Heart right ventricle (tissue), 16 donors: Measurements from ENCODE around the gene MTFR1L. TPM values are rescaled to one million over a fixed set of nuclear protein-coding genes. Genes with fewer than 3 reads are reported as not detected.

Experiments used
- ATAC-seq, 8 donors: fragments of 200-7000 bp; cut with Tn5 transposase; one replicate each; pipeline ENCODE4 v1.9.1; 2020; ENCODE audit warnings: mild to moderate bottlenecking in 8 of 8, moderate library complexity in 8 of 8, moderate number of reproducible peaks in 1 of 8
- DNase-seq, 2 donors: peaks; one replicate each; pipeline ENCODE4 v3.0.0-alpha.2; 2020
- H3K27ac ChIP-seq, 10 donors: fragments of 200-600 bp; sonication (generic) in 2 of 10; one replicate each; pipeline versions ENCODE4 v1.5.0 to v1.8.0; 2020 to 2022; ENCODE audit warnings: mild to moderate bottlenecking in 3 of 10
- H3K27me3 ChIP-seq, 7 donors: fragments of 200-600 bp; one replicate each; pipeline ENCODE4 v1.8.0; 2021 to 2022; ENCODE audit warnings: mild to moderate bottlenecking in 2 of 7
- H3K36me3 ChIP-seq, 9 donors: fragments of 200-600 bp; sonication (generic) in 1 of 9; one replicate each; pipeline versions ENCODE4 v1.5.0 to v1.8.0; 2020 to 2022; ENCODE audit warnings: mild to moderate bottlenecking in 2 of 9
- H3K4me1 ChIP-seq, 9 donors: fragments of 200-600 bp; sonication (generic) in 1 of 9; one replicate each; pipeline versions ENCODE4 v1.5.0 to v1.8.0; 2020 to 2022; ENCODE audit warnings: mild to moderate bottlenecking in 4 of 9
- H3K4me3 ChIP-seq, 10 donors: fragments of 200-600 bp; sonication (generic) in 2 of 10; one replicate each; pipeline versions ENCODE4 v1.5.0 to v1.8.0; 2020 to 2022; ENCODE audit warnings: mild to moderate bottlenecking in 7 of 10, moderate library complexity in 2 of 10
- H3K9me3 ChIP-seq, 11 donors: fragments of 200-600 bp in 10 of 11; sonication (generic) in 2 of 11; one replicate each; pipeline versions ENCODE4 v1.5.0 to v1.8.0; 2013 to 2022; ENCODE audit warnings: mild to moderate bottlenecking in 2 of 11, control low read depth in 1 of 11, moderate library complexity in 1 of 11
- WGBS, 2 donors: extraction: QIAGEN DNeasy Blood & Tissue Kit; methylation state at CpG; one replicate each; pipeline ENCODE4 v1.1.7; 2013; ENCODE audit warnings: inconsistent platforms in 1 of 2; 5-methylcytosine and 5-hydroxymethylcytosine counted together
- intact Hi-C, 10 donors: fragments of 100-400 bp; cut with DNase I; formaldehyde crosslinking; loops; one replicate each; pipeline versions ENCODE4 v1.11.1 to v1.14.2; 2022
- polyA plus RNA-seq, 2 donors: library from polyadenylated mRNA; stranded (reverse); fragments of 200-250 nt; gene quantifications; one replicate each; pipeline ENCODE4 v1.2.3, GENCODE V29; 2013
- total RNA-seq, 10 donors: library from RNA; stranded (reverse); fragmentation: NEBNext Ultra II Directional in 3 of 10; extraction: Animal tissue kit (Norgen Biotek cat#: 25700) in 3 of 10; gene quantifications; one replicate each; pipeline versions ENCODE4 v1.2.1 to v1.2.4, GENCODE V29; 2021 to 2023
- TF ChIP-seq, protein P1 (sequence below), 9 donors: fragments of 200-600 bp; sonication (generic) in 2 of 9; IDR thresholded peaks; one replicate each; pipeline versions ENCODE4 v1.5.0 to v1.8.0; 2021 to 2022; ENCODE audit warnings: antibody characterized with exemption in 9 of 9, mild to moderate bottlenecking in 5 of 9, moderate library complexity in 1 of 9
- donor health status: Arrhythmogenic right ventricular cardiomyopathy.
- donor health status: ischemic (EF 13 %, LVEDD 7.1; RV severe dilation, severe dysfunction).
- donor health status: healthy with polysubstance abuse.
- donor health status: DM: no; HTN: yes; CAD: no.
- donor health status: DM: no; HTN: no; CAD: no.
- donor health status: ischemic (EF 25% LVEDD 6.9; RV normal size, moderate dysfunction).
- donor health status: ischemic (EF 25% LVEDD 5.7; RV mildly dilated, moderate dysfunction).
- donor health status: healthy.
- donor health status: DM: yes; HTN: yes; CAD: no.
- donor health status: Ischemic cardiomyopathy.
- donor health status: ischemic (EF 35%, LVEDD 5.7; RV mildly dilated, moderate dysfunction).
- donor health status: nonischemic (EF 11% LVEDD 7.7; RV severe dilation, severe dysfunction).
- donor health status: DM: yes; HTN: yes; CAD: no.
- donor health status: PGD.
- donor health status: ischemic (EF 29% LVEDD 5.4; RV normal size, mild dysfunction).
- donor health status: nonischemic (EF 23%, LVEDD 6.1; RV moderate dilation, normal function).

MTFR1L gene
- total and polyA plus RNA-seq, 12 donors: 91.1 to 264 (median 223) TPM

DNA sequence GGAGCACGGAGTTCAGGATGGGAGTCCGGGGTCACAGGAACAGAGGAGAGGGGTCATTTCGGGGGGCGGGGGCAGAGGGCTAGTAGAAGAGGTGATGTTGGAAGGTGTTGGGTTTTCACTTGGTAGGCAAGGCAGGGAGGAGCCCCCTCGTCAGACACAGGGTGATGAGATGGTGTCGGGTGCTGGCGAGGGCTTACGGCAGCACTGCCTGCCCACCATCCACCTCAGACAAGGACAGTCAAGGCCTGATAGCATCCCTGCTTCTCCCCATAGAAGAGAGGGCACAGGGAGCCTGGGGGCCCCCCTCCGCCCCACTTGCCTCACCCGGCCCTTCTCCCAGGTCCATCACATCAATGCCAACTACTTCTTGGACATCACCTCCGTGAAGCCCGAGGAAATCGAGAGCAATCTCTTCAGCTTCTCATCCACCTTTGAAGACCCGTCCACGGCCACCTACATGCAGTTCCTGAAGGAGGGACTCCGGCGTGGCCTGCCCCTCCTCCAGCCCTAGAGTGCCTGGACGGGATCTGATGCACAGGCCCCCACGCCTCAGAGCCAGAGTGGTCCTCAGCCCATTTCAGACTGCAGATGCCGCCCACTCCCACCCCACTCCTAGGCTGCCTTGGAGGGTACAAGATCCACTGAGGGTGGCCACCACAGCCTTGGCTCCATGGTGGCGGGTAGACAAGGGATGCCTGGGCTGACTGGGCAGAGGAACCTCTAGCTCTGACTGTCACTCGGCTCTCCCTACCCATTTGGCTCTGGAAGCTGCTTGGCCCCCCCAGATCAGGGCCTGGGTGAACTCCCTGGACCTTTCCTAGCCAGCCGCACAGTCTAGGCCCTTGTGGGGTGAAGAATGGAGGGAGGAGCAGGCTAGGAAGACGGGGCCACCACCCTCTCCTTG, 4.3 kb upstream of the MTFR1L start:
- no peak overlapping the region for H3K27ac ChIP-seq
- ATAC-seq: no peak
- H3K4me3 ChIP-seq: no peak overlapping the region
- intact Hi-C loops: loop anchor here in 5 of 10 donors (5.0 to 10.0 kb wide), 5 partner anchors 301 to 581 kb away; partner anchors contain the start of genes SYF2 (in 2 of the 5) and RSRP1 (in 1 of the 5)
- H3K4me1 ChIP-seq: peaks cover 0 to 28% (median 22%) of the 10 kb centered on the region in 9 donors
- TF ChIP-seq, protein P1, sequence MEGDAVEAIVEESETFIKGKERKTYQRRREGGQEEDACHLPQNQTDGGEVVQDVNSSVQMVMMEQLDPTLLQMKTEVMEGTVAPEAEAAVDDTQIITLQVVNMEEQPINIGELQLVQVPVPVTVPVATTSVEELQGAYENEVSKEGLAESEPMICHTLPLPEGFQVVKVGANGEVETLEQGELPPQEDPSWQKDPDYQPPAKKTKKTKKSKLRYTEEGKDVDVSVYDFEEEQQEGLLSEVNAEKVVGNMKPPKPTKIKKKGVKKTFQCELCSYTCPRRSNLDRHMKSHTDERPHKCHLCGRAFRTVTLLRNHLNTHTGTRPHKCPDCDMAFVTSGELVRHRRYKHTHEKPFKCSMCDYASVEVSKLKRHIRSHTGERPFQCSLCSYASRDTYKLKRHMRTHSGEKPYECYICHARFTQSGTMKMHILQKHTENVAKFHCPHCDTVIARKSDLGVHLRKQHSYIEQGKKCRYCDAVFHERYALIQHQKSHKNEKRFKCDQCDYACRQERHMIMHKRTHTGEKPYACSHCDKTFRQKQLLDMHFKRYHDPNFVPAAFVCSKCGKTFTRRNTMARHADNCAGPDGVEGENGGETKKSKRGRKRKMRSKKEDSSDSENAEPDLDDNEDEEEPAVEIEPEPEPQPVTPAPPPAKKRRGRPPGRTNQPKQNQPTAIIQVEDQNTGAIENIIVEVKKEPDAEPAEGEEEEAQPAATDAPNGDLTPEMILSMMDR (IDR thresholded peaks at IDR 0.05): no peak
- WGBS, 2 donors: 89 to 92% methylated on average over 22 to 24 of the region's 24 CpGs
- H3K9me3 ChIP-seq: no peaks in the 10 kb centered on the region
- H3K36me3 ChIP-seq: peaks cover 0 to 62% (median 40%) of the 10 kb centered on the region in 9 donors
- H3K27me3 ChIP-seq: no peaks in the 10 kb centered on the region
- no peak for DNase-seq

DNA sequence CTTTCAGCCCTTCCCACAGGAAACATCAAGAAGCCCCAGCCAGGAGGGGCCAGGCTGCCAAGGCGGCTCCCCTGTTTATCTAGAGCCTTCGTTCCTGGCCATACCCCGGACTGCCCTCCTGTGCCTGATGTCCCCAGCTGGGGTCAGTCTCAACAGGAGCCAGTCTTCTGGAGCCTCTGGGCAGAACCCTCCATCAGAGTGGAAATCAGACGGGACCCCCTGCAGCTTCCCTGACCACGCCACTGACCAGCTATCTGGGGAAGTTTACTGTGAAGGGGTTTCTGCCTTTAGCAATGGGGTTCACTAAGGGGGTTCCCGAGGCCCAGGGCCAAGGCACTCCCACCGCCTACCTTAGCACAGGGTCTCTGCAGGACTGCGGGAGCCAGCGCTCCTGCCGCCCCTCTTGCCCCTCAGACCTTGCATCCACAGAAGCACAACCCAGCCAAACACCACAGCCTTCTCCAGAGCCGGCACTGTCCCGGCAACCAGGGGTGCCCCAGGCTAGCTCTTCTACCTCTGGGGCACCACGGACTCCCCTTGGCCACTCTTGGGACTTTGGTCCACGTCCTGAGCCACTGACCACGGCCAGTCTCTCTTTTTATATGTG, 3.5 kb upstream of the MTFR1L start:
- Histone ChIP-seq H3K36me3 (peaks cover 0 to 56% (median 40%) of the 10 kb centered on the region in 9 donors), H3K27ac (no peak overlapping the region), H3K4me1 (peaks cover 4 to 25% (median 22%) of the 10 kb centered on the region in 9 donors), H3K9me3 (no peaks in the 10 kb centered on the region), H3K4me3 (no peak overlapping the region), H3K27me3 (no peaks in the 10 kb centered on the region)
- TF ChIP-seq, protein P1 (IDR thresholded peaks at IDR 0.05): no peak
- no peak for ATAC-seq
- 85 to 87% methylated on average over 15 of the region's 15 CpGs for WGBS, 2 donors
- intact Hi-C loops: loop anchor here in 5 of 10 donors (5.0 to 10.0 kb wide), 5 partner anchors 301 to 581 kb away; partner anchors contain the start of genes SYF2 (in 2 of the 5) and RSRP1 (in 1 of the 5)
- DNase-seq: no peak

DNA sequence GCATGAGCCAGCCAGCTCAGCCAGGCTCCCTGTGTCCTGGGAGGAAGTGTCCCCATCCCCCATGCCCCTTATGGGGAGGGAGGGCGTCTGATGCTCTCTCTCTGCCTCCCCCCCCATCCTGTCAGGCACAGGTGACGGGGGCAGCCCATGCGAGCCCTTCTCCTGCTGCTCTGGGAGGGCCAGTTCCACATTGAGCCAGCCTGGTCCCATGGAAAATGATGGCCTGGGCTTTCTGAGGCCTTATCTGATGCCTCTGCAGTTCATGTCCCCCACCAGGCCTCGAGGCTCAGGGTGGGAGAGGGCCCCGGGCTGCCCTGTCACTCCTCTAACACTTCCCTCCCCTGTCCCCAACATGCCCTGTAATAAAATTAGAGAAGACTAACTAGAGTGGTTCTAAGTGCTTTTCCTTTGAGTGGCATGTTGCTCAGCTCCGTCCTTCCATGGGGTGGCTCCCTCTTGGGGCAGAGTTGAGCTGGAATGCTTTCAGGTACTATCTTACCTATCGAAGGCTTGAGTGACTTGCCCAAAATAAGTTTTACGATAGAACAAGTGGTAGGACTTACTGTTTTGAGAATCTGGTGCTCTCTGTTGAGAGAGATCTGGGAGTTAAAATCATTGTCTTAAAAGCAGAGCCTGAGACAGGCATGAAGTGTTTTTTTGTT, 1.8 kb upstream of the MTFR1L start:
- ATAC-seq (no peak), DNase-seq (no peak)
- Histone ChIP-seq H3K4me1 (peaks cover 12 to 41% (median 36%) of the 10 kb centered on the region in 9 donors), H3K9me3 (no peaks in the 10 kb centered on the region), H3K27me3 (no peaks in the 10 kb centered on the region), H3K4me3 (no peak overlapping the region), H3K27ac (peak overlapping the region in 6 of 10 donors; percentile 6 to 97 (median 60)), H3K36me3 (peaks cover 0 to 40% (median 29%) of the 10 kb centered on the region in 9 donors)
- 39 to 42% methylated on average over 8 of the region's 8 CpGs for WGBS, 2 donors
- TF ChIP-seq, protein P1 (IDR thresholded peaks at IDR 0.05): peak in 2 of 9 donors; percentile 11 to 29
- intact Hi-C loops: loop anchor here in 5 of 10 donors (5.0 to 10.0 kb wide), 5 partner anchors 303 to 583 kb away; partner anchors contain the start of genes SYF2 (in 2 of the 5) and RSRP1 (in 1 of the 5)
